ENCODE measurements around the gene COL5A1.

The COL5A1 gene

GRCh38 chr9:134652291-134653225, 11.0 kb downstream of the COL5A1 start:
- no peak overlapping the region for H3K4me3 ChIP-seq (ENCODE audit: low read depth, low read length)
- DNase-seq (ENCODE audit: low read depth), result no peak

- H3K4me3 ChIP-seq (ENCODE audit: low read depth, low read length), result no peak overlapping the region
- no peak for DNase-seq (ENCODE audit: low read depth)
Observed at GRCh38 chr9:134653259-134654009, 11.8 kb downstream of the COL5A1 start.

DNA sequence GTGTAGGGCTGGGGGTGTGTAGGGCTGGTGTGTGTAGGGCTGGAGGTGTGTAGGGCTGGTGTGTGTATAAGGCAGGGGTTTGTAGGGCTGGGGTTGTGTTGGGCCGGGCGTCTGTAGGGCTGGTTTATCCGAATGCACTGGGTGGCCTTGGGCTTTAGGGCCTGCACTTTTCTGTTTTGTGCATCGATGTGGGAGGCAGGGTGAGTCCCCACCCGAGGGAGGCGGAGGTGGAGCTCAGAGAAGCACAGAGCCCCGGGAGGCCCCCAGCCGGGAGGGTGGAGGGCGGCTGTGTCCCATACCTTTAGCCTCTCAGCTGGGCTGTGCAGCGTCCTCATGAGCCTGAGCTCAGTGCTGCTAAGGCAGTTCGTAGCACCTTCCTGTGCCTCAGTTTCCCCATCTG, 13.5 kb downstream of the COL5A1 start:
- no peak overlapping the region for H3K4me3 ChIP-seq (ENCODE audit: low read depth, low read length)
- DNase-seq (ENCODE audit: low read depth), result no peak

DNA sequence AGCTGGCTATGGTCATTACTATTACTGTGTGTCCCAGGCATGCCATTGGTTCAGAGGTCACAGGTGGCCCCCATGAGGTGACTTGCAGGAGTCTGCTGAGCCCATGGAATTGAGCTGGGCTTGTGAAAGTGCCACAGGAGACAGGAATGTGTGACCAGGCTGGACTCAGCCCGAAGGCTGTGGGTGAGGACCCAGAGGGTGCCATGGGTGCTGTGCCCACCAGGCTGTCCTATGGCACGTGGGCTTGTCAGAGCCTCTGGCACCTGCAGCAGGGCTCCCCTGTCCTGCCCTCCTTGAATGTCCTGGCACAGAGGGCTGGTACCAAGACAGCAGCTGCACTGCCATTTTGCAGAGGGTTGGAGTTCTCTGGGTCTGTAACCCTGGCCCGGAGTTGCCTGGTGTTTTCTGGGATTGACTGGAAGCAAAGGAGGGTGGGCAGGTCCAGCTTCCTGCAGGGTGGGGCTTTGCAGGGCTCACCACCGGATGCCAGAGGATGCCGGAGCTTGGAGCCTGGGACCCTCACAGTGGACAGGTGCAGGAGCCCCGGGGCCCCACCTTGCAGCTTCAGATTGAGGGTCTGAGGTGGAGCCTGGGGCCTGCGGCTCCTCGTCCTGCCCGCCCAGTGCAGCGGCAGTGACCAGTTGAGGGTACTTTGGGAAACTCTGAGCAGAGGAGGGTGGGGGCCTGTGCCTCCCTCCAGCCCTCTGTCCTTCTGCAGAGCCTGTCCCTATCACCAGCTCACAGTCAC, 14.2 kb downstream of the COL5A1 start:
- no peak overlapping the region for H3K4me3 ChIP-seq (ENCODE audit: low read depth, low read length)
- no peak for DNase-seq (ENCODE audit: low read depth)

GRCh38 chr9:134656334-134657006, 14.9 kb downstream of the COL5A1 start:
- no peak overlapping the region for H3K4me3 ChIP-seq (ENCODE audit: low read depth, low read length)
- DNase-seq (ENCODE audit: low read depth), result no peak

DNA sequence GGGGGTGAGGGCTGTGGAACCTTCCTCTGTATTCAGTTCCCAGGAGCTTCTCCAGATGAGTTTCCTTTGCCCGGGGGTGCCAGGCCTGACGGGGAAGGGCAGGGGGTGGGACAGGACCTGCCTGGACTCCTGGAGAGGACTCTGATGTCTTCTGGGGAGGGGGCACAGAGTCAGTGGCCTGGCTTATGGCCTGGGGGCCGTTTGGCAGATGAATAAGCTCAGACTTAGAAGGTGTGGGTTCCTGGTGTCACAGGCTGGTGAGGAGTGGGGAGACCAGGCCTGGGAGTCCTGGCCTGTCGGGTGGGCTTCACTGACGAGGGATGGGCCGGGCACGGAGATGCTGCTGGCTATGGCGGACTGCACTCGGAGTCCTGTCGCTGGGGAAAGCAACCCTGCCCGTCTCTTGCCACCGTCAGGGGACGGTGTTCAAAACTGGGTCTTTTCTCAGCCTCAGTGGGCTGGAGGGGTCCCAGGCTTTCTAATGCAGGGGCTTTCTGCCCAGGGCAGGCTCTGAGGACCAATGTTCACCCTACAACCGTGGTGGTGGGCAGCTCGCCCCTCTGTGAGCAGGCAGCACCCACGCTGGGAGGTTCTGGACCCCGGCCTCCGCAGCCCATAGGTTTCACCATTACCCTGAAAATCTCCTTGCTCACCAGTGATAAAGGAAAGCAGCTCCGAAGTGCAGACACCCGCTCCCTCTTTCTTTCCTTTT, 16.2 kb downstream of the COL5A1 start:
- H3K4me3 ChIP-seq (ENCODE audit: low read depth, low read length), result no peak overlapping the region
- no peak for DNase-seq (ENCODE audit: low read depth)

GRCh38 chr9:134658378-134658955, 16.9 kb downstream of the COL5A1 start:
- no peak overlapping the region for H3K4me3 ChIP-seq (ENCODE audit: low read depth, low read length)
- no peak for DNase-seq (ENCODE audit: low read depth)

DNA sequence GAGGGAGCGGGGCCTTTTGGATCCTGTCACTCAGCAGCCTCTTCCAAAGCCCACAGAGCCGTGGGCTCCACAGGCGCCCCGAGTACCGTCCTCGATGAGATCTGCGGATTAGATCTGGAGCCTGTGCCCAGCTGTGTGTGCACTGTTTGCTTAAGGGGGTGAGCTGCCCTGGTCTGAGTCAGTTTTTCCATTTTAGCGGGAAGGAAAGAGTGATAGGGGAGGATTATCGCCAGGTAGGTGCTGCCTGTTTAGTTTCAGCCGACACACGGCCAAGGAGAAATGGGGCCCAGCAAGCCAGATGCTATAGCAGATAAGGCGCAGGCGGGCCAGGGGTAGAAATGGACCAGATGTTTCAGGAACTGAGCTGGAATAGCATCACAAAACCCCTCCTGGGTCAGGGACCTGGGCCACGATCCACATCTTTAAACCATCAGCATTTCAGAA, 18.1 kb downstream of the COL5A1 start:
- H3K4me3 ChIP-seq (ENCODE audit: low read depth, low read length), result no peak overlapping the region
- no peak for DNase-seq (ENCODE audit: low read depth)

GRCh38 chr9:134660407-134660806, 18.8 kb downstream of the COL5A1 start:
- no peak overlapping the region for H3K4me3 ChIP-seq (ENCODE audit: low read depth, low read length)
- DNase-seq (ENCODE audit: low read depth), result no peak

DNA sequence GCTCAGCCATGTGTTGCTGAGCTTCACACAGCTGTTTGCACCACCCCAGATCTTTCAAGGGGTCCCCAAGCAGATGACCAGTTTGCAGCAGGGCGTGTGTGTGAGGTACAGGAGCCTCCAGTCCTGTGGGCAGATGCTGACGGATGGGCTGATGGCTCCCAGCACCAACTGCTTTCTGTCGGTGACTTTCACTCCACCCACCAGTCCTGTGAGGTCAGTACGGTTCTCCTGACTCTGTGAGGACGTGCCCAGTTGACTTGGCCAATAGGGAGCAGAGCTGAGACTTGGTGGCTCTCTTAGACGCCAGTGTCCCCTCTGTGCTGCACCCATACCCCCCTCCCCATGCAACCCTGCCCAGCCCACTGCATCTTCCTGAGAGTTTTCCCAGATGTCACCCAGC, 19.7 kb downstream of the COL5A1 start:
- no peak overlapping the region for H3K4me3 ChIP-seq (ENCODE audit: low read depth, low read length)

DNA sequence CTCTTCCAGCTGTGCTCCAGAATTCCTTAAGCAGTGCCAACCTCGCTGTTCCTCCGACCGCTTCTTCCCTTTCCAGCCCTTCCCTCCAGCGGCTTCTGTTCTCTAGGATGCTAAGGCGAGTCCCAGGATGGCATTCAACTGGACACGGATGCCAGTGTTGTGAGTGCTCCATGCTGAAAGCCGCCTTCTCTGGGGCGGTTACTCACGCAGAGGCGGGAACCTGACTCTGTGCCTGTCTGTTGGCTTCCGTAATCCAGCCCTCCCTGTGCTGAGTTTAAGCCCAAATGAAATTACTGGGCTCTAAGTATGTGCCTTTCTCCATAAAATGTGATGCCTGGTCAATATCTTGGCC, 20.2 kb downstream of the COL5A1 start:
- DNase-seq (ENCODE audit: low read depth), result no peak
- no peak overlapping the region for H3K4me3 ChIP-seq (ENCODE audit: low read depth, low read length)

More for the DNA sequence above, 19.7 kb downstream of the COL5A1 start:
- no peak for DNase-seq (ENCODE audit: low read depth)

GRCh38 chr9:134662143-134662876, 20.7 kb downstream of the COL5A1 start:
- DNase-seq (ENCODE audit: low read depth), result peak; percentile 72
- H3K4me3 ChIP-seq (ENCODE audit: low read depth, low read length), result no peak overlapping the region

GRCh38 chr9:134663084-134663483, 21.5 kb downstream of the COL5A1 start:
- H3K4me3 ChIP-seq (ENCODE audit: low read depth, low read length), result no peak overlapping the region
- no peak for DNase-seq (ENCODE audit: low read depth)

- no peak for DNase-seq (ENCODE audit: low read depth)
- H3K4me3 ChIP-seq (ENCODE audit: low read depth, low read length), result no peak overlapping the region
Observed at GRCh38 chr9:134663753-134664415, 22.3 kb downstream of the COL5A1 start.

GRCh38 chr9:134664446-134664845, 22.8 kb downstream of the COL5A1 start:
- DNase-seq (ENCODE audit: low read depth), result no peak
- H3K4me3 ChIP-seq (ENCODE audit: low read depth, low read length), result no peak overlapping the region

- DNase-seq (ENCODE audit: low read depth), result no peak
- no peak overlapping the region for H3K4me3 ChIP-seq (ENCODE audit: low read depth, low read length)
Observed at GRCh38 chr9:134666208-134666607, 24.6 kb downstream of the COL5A1 start.

- no peak for DNase-seq (ENCODE audit: low read depth)
- H3K4me3 ChIP-seq (ENCODE audit: low read depth, low read length), result no peak overlapping the region
Observed at GRCh38 chr9:134666831-134667230, 25.2 kb downstream of the COL5A1 start.

Data from skeletal muscle cell (primary cell).